ENCODE data around the gene BCL2L13. TPM values are rescaled to one million over a fixed set of nuclear protein-coding genes. Genes with fewer than 3 reads are reported as not detected.

Gene BCL2L13
- polyA plus RNA-seq, 3 donors = 20.2 to 67.8 (median 53.0) TPM

DNA sequence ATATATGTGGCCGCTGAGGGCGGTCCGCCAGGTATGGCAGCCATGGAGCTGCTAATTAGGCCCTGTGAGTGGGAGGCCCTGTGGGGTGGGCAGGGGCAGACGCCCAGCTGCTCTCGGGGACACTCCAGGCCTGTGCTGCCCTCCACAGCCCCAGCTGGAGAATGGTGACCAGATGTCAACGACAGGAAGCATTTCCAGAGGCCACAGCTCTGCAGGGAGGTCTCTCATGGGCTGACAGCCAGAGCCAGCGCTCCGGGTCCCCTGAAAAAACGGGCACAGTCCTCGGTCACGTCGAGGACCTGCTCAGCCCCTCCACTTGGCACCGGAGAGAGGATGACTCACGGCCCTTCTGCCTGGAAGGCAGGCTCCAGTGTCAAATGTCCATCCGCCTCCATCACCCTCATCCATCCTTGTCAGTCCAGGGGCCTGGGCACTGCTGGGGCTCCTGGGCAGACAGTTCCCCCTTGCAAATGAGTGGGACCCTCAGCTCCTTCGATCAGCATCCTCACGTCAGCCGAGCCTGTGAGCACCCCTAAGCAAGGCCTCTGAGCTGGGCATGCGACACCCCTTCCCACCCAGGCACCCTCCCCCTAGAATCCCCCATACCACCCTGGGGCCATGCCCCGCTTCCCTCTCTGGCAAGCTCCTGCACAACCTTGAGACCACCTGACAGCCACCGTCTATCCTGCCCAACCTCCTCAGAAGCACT, 133.8 kb downstream of the BCL2L13 start:
- Mint-ChIP-seq H3K36me3 (peaks cover 11 to 40% of the 10 kb centered on the region in 2 donors), H3K4me3 (peak overlapping the region; percentile 98 to 100), H3K27me3 (ENCODE audit: low read depth in 3 of 3) (no peaks in the 10 kb centered on the region), H3K27ac (peak overlapping the region; percentile 93 to 99 (median 99)), H3K9me3 (peaks cover 0 to 2% (median 0%) of the 10 kb centered on the region in 7 donors), H3K4me1 (peaks cover 74% of the 10 kb centered on the region)
- TF ChIP-seq, protein P1, sequence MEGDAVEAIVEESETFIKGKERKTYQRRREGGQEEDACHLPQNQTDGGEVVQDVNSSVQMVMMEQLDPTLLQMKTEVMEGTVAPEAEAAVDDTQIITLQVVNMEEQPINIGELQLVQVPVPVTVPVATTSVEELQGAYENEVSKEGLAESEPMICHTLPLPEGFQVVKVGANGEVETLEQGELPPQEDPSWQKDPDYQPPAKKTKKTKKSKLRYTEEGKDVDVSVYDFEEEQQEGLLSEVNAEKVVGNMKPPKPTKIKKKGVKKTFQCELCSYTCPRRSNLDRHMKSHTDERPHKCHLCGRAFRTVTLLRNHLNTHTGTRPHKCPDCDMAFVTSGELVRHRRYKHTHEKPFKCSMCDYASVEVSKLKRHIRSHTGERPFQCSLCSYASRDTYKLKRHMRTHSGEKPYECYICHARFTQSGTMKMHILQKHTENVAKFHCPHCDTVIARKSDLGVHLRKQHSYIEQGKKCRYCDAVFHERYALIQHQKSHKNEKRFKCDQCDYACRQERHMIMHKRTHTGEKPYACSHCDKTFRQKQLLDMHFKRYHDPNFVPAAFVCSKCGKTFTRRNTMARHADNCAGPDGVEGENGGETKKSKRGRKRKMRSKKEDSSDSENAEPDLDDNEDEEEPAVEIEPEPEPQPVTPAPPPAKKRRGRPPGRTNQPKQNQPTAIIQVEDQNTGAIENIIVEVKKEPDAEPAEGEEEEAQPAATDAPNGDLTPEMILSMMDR (IDR thresholded peaks at IDR 0.05) = no peak
- H3K9me3 ChIP-seq (replicated peaks in 1 of 2; ENCODE audit: control insufficient read depth in 1 of 2, insufficient read depth in 1 of 2, low read length in 2 of 2) = no peaks in the 10 kb centered on the region
- peak overlapping the region; percentile 97 for H3K4me2 ChIP-seq (replicated peaks; ENCODE audit: extremely low read depth, low read length, poor library complexity, severe bottlenecking)
- H4K20me1 ChIP-seq (ENCODE audit: insufficient read depth, low read length) = peaks cover 55% of the 10 kb centered on the region
- H3K9ac ChIP-seq (ENCODE audit: insufficient read depth, low read length, poor library complexity, severe bottlenecking) = peak overlapping the region; percentile 97
- intact Hi-C loops (cut with micrococcal nuclease) = loop anchor here (1.0 to 10.0 kb wide), 4 partner anchors 9 to 668 kb away; no protein-coding TSS in a partner anchor
- peaks cover 0 to 2% of the 10 kb centered on the region in 2 donors for H3K36me3 ChIP-seq (replicated peaks in 1 of 2; ENCODE audit: control insufficient read depth in 1 of 2, insufficient read depth in 2 of 2, low read length in 2 of 2)
- no peaks in the 10 kb centered on the region for H3K27me3 ChIP-seq (ENCODE audit: control insufficient read depth in 2 of 2, insufficient read depth in 2 of 2, low read length in 2 of 2)
- 78% methylated on average over 20 of the region's 21 CpGs for WGBS (ENCODE audit: insufficient coverage)
- DNase-seq = peak in 1 of 3 donors; percentile 62
- H3K79me2 ChIP-seq (ENCODE audit: insufficient read depth, low read length) = peaks cover 92% of the 10 kb centered on the region
- peaks cover 79 to 86% of the 10 kb centered on the region in 2 donors for H3K4me1 ChIP-seq (ENCODE audit: control insufficient read depth in 1 of 2, insufficient read depth in 2 of 2, low read length in 2 of 2)
- peak overlapping the region; percentile 91 to 95 (median 93) for H3K4me3 ChIP-seq (replicated peaks in 1 of 3; ENCODE audit: low read depth in 2 of 3, low read length in 3 of 3)
- no peak overlapping the region for H2AFZ ChIP-seq (ENCODE audit: insufficient read depth, low read depth, low read length, poor library complexity, severe bottlenecking)
- H3K27ac ChIP-seq (ENCODE audit: low read depth in 1 of 2, low read length in 2 of 2) = peak overlapping the region; percentile 93 to 99

DNA sequence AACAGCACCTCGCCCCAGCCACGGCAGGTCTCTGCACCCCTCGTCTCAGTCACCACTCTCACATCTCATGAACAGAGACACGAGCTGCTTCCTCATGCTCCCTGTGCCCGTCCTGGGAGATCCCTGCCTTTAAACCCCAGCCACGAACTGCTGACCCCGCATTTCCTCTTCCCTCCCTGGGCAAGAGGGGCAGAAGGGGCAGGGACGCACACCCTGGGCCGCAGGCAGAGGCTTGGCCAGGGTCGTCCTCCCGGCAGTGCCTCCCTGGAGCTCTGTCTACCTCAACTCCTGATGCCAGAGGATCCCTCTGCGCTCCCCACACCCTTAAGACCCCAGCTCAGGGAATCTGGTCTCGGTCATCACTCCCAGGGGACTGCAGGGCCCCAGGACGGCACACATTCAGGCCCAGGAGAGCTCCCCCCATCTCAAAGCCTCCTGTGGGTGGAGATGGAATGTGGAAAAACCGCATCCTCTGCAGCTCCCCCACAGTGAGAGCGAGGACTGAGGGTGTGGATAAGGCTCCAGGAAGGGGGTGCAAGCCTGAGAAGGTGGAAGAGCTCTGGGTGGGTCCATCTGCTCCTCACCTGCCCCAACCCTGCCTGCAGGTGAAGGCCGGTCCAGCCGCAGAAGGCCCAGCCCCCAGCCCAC, 134.5 kb downstream of the BCL2L13 start:
- H3K4me3 Mint-ChIP-seq = peak overlapping the region; percentile 98 to 100
- Histone ChIP-seq H3K79me2 (ENCODE audit: insufficient read depth, low read length) (peaks cover 92% of the 10 kb centered on the region), H3K4me2 (replicated peaks; ENCODE audit: extremely low read depth, low read length, poor library complexity, severe bottlenecking) (peak overlapping the region; percentile 97), H4K20me1 (ENCODE audit: insufficient read depth, low read length) (peaks cover 49% of the 10 kb centered on the region), H3K36me3 (replicated peaks in 1 of 2; ENCODE audit: control insufficient read depth in 1 of 2, insufficient read depth in 2 of 2, low read length in 2 of 2) (peaks cover 0 to 2% of the 10 kb centered on the region in 2 donors), H3K27ac (ENCODE audit: low read depth in 1 of 2, low read length in 2 of 2) (peak overlapping the region; percentile 93 to 99), H2AFZ (ENCODE audit: insufficient read depth, low read depth, low read length, poor library complexity, severe bottlenecking) (no peak overlapping the region), H3K4me1 (ENCODE audit: control insufficient read depth in 1 of 2, insufficient read depth in 2 of 2, low read length in 2 of 2) (peaks cover 76 to 84% of the 10 kb centered on the region in 2 donors), H3K27me3 (ENCODE audit: control insufficient read depth in 2 of 2, insufficient read depth in 2 of 2, low read length in 2 of 2) (no peaks in the 10 kb centered on the region), H3K9ac (ENCODE audit: insufficient read depth, low read length, poor library complexity, severe bottlenecking) (peak overlapping the region; percentile 97), H3K4me3 (replicated peaks in 1 of 3; ENCODE audit: low read depth in 2 of 3, low read length in 3 of 3) (peak overlapping the region; percentile 91 to 95 (median 93)), H3K9me3 (replicated peaks in 1 of 2; ENCODE audit: control insufficient read depth in 1 of 2, insufficient read depth in 1 of 2, low read length in 2 of 2) (no peaks in the 10 kb centered on the region)
- peak; percentile 50 to 79 (median 60) for DNase-seq
- H3K4me1 Mint-ChIP-seq = peaks cover 70% of the 10 kb centered on the region
- TF ChIP-seq, protein P1 (IDR thresholded peaks at IDR 0.05) = no peak
- 16% methylated on average over 12 of the region's 18 CpGs for WGBS (ENCODE audit: insufficient coverage)
- H3K27me3 Mint-ChIP-seq (ENCODE audit: low read depth in 3 of 3) = no peaks in the 10 kb centered on the region
- peaks cover 7 to 38% of the 10 kb centered on the region in 2 donors for H3K36me3 Mint-ChIP-seq
- intact Hi-C loops (cut with micrococcal nuclease) = loop anchor here (1.0 to 10.0 kb wide), 4 partner anchors 8 to 668 kb away; no protein-coding TSS in a partner anchor
- H3K27ac Mint-ChIP-seq = peak overlapping the region; percentile 93 to 99 (median 99)
- H3K9me3 Mint-ChIP-seq = peaks cover 0 to 2% (median 0%) of the 10 kb centered on the region in 7 donors

All from CD14-positive monocyte (primary cell).